AG04449 (cell line): ENCODE data around the gene ALX3.

Experiments used
- CTCF ChIA-PET: fragments of 350-600 bp; formaldehyde crosslinking; extraction: SDS; loops from one replicate; lab custom pipeline; 2021; ENCODE audit warnings: antibody characterized with exemption; lab: Yijun Ruan, JAX
- POLR2A ChIA-PET: fragments of 400-600, 350-600 bp; formaldehyde crosslinking; extraction: SDS; loops from one replicate; lab custom pipeline; 2020; ENCODE audit warnings: antibody characterized with exemption, inconsistent platforms; lab: Yijun Ruan, JAX
- DNase-seq: peaks from one replicate; pipeline ENCODE4 v3.0.0-alpha.2; 2010; ENCODE audit warnings: low read depth, low spot score
- H3K4me3 ChIP-seq: 2 replicates; pipeline ENCODE4 v1.5.1; 2011; ENCODE audit warnings: low read depth, mild to moderate bottlenecking, control low read depth, low read length
- TF ChIP-seq, protein P1 (sequence below): IDR thresholded peaks from one replicate; pipeline ENCODE4 v1.5.1; 2011; ENCODE audit warnings: mild to moderate bottlenecking, moderate library complexity, low read length, control low read depth, inconsistent platforms; ENCODE audit not compliant: insufficient read depth; ENCODE audit errors: missing control alignments

Gene ALX3

DNA sequence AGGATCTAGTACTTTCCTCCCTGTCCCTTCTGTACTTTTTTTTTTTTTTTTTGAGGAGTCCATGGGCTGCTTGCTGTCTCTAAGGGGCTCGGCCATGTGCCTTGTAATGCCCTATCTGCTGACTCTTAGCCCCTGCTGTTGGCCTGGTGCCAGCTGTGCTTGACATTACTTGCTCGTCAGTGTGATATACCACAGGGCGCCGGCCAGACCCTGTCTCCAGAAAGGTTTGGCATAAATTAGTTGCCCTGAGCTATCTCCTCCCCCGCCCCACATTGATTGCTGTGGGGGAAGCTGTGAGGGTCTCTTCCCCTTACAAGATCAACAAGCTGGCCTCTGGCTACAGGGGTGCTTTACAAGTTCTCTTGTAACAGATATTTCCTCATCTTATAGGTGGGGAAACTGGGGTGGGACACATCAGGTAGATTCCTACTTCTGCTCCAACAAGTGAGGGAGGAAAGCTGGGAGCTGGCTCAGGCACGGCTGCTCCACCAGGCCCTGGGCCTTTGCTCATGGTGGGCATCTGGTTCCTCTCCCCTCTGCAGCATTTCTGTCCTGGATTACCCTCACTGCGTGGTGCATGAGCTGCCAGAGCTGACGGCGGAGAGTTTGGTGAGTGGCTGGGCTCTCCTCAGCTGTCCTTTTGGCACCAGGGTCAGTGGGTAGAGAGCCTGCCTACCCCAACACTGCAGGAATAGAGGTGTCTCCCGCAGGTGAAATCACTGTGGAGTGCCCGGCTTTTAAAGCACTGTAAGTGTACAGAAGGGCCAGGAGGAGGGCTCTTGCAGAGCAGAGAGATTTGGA lies 20.5 kb downstream of the ALX3 start:
- no peak for DNase-seq
- POLR2A ChIA-PET = interaction anchor here (2.8 kb wide), 1 partner anchor 15 kb away, joined by 15 read pairs; the partner anchor contains the start of gene STRIP1
- H3K4me3 ChIP-seq = no peak overlapping the region
- TF ChIP-seq, protein P1, sequence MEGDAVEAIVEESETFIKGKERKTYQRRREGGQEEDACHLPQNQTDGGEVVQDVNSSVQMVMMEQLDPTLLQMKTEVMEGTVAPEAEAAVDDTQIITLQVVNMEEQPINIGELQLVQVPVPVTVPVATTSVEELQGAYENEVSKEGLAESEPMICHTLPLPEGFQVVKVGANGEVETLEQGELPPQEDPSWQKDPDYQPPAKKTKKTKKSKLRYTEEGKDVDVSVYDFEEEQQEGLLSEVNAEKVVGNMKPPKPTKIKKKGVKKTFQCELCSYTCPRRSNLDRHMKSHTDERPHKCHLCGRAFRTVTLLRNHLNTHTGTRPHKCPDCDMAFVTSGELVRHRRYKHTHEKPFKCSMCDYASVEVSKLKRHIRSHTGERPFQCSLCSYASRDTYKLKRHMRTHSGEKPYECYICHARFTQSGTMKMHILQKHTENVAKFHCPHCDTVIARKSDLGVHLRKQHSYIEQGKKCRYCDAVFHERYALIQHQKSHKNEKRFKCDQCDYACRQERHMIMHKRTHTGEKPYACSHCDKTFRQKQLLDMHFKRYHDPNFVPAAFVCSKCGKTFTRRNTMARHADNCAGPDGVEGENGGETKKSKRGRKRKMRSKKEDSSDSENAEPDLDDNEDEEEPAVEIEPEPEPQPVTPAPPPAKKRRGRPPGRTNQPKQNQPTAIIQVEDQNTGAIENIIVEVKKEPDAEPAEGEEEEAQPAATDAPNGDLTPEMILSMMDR = no peak
- CTCF ChIA-PET = interaction anchor here (0.6 to 27.2 kb wide), 8 partner anchors 3 to 1165 kb away, joined by 3 to 935 read pairs (median 35); partner anchors contain the start of genes STRIP1 and UBL4B

DNA sequence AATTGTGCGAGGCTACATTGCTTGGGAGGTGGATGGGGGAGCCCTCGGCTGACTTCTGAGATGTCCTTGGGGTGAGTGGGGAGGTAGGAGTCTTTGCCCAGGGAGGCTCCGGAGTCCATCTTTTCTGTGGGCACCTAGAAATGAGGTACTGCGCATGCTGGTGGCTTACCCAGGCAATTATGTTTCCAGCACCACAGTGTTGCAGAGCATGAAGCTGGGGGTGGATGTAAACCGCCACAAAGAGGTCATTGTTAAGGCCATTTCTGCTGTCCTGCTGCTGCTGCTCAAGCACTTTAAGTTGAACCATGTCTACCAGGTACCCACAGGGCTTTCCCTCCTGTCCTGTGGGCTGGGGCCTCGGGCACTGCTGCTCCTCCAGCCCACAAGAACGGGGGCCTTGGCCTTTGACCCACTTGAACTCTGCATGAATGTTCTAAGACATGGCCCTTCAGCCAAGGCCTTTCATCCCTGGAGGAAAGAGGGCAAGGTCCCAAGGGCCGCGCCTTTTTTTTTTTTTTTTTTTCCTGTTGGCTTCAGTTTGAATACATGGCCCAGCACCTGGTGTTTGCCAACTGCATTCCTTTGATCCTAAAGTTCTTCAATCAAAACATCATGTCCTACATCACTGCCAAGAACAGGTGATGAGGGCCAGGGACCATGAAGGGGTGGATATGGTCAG lies 21.4 kb downstream of the ALX3 start:
- H3K4me3 ChIP-seq = no peak overlapping the region
- POLR2A ChIA-PET = interaction anchor here (2.8 kb wide), 1 partner anchor 14 kb away, joined by 15 read pairs; the partner anchor contains the start of gene STRIP1

GRCh38 chr1:110048240-110048639 lies 22.2 kb downstream of the ALX3 start:
- H3K4me3 ChIP-seq = no peak overlapping the region
- POLR2A ChIA-PET = interaction anchor here (1.1 kb wide), 1 partner anchor 14 kb away, joined by 3 read pairs; the partner anchor contains the start of gene STRIP1
- TF ChIP-seq, protein P1 = no peak
- no peak for DNase-seq
- CTCF ChIA-PET = interaction anchor here (21.4 to 27.2 kb wide), 3 partner anchors 5 to 51 kb away, joined by 500 to 935 read pairs (median 500); partner anchors contain the start of genes STRIP1 and UBL4B

More for the DNA sequence above, 21.4 kb downstream of the ALX3 start:
- DNase-seq = no peak
- CTCF ChIA-PET = interaction anchor here (0.6 to 27.2 kb wide), 4 partner anchors 4 to 1164 kb away, joined by 3 to 935 read pairs (median 500); partner anchors contain the start of genes STRIP1 and UBL4B
- TF ChIP-seq, protein P1 = no peak

GRCh38 chr1:110047463-110047862 lies 23.0 kb downstream of the ALX3 start:
- no peak for DNase-seq
- ChIA-PET POLR2A (interaction anchor here (1.1 kb wide), 1 partner anchor 13 kb away, joined by 3 read pairs; the partner anchor contains the start of gene STRIP1), CTCF (interaction anchor here (21.4 to 27.2 kb wide), 3 partner anchors 6 to 52 kb away, joined by 500 to 935 read pairs (median 500); partner anchors contain the start of genes STRIP1 and UBL4B)
- TF ChIP-seq, protein P1 = no peak
- no peak overlapping the region for H3K4me3 ChIP-seq

GRCh38 chr1:110043016-110043415 lies 27.5 kb downstream of the ALX3 start:
- CTCF ChIA-PET = interaction anchor here (21.4 to 27.2 kb wide), 2 partner anchors 1 to 10 kb away, joined by 500 read pairs; partner anchors contain the start of gene STRIP1
- TF ChIP-seq, protein P1 = no peak
- DNase-seq = no peak
- POLR2A ChIA-PET = no interaction called here
- H3K4me3 ChIP-seq = no peak overlapping the region
